ENCODE data around the gene CRACR2A. TPM values are rescaled to one million over a fixed set of nuclear protein-coding genes. Genes with fewer than 3 reads are reported as not detected.

Gene CRACR2A
- polyA plus RNA-seq, 3 donors: 2.8 to 10.7 (median 5.8) TPM

GRCh38 chr12:3669594-3669993, 83.3 kb downstream of the CRACR2A start:
- Mint-ChIP-seq H3K27me3 (ENCODE audit: low read depth in 3 of 3) (no peaks in the 10 kb centered on the region), H3K4me3 (no peak overlapping the region), H3K9me3 (peaks cover 0 to 3% (median 0%) of the 10 kb centered on the region in 7 donors), H3K27ac (no peak overlapping the region), H3K36me3 (peaks cover 86 to 91% of the 10 kb centered on the region in 2 donors), H3K4me1 (no peaks in the 10 kb centered on the region)
- H3K4me3 ChIP-seq (replicated peaks in 1 of 3; ENCODE audit: low read depth in 2 of 3, low read length in 3 of 3): no peak overlapping the region
- TF ChIP-seq CTCF (IDR thresholded peaks at IDR 0.05): no peak
- no peaks in the 10 kb centered on the region for H3K9me3 ChIP-seq (replicated peaks in 1 of 2; ENCODE audit: control insufficient read depth in 1 of 2, insufficient read depth in 1 of 2, low read length in 2 of 2)
- H3K79me2 ChIP-seq (ENCODE audit: insufficient read depth, low read length): no peaks in the 10 kb centered on the region
- intact Hi-C loops (cut with micrococcal nuclease): loop anchor here in 1 of 2 donors (10.0 kb wide), 1 partner anchor 105 kb away; no protein-coding TSS in a partner anchor
- H3K4me1 ChIP-seq (ENCODE audit: control insufficient read depth in 1 of 2, insufficient read depth in 2 of 2, low read length in 2 of 2): no peaks in the 10 kb centered on the region
- no peaks in the 10 kb centered on the region for H4K20me1 ChIP-seq (ENCODE audit: insufficient read depth, low read length)
- H3K4me2 ChIP-seq (replicated peaks; ENCODE audit: extremely low read depth, low read length, poor library complexity, severe bottlenecking): no peak overlapping the region
- peaks cover 80 to 99% of the 10 kb centered on the region in 2 donors for H3K36me3 ChIP-seq (replicated peaks in 1 of 2; ENCODE audit: control insufficient read depth in 1 of 2, insufficient read depth in 2 of 2, low read length in 2 of 2)
- H2AFZ ChIP-seq (ENCODE audit: insufficient read depth, low read depth, low read length, poor library complexity, severe bottlenecking): no peak overlapping the region
- DNase-seq: no peak
- WGBS (ENCODE audit: insufficient coverage): 100% methylated on average over 1 of the region's 4 CpGs
- H3K27me3 ChIP-seq (ENCODE audit: control insufficient read depth in 2 of 2, insufficient read depth in 2 of 2, low read length in 2 of 2): no peaks in the 10 kb centered on the region
- H3K9ac ChIP-seq (ENCODE audit: insufficient read depth, low read length, poor library complexity, severe bottlenecking): no peak overlapping the region
- no peak overlapping the region for H3K27ac ChIP-seq (ENCODE audit: low read depth in 1 of 2, low read length in 2 of 2)

GRCh38 chr12:3668479-3669165, 84.3 kb downstream of the CRACR2A start:
- H3K9me3 Mint-ChIP-seq: peaks cover 0 to 3% (median 0%) of the 10 kb centered on the region in 7 donors
- Histone ChIP-seq H3K9ac (ENCODE audit: insufficient read depth, low read length, poor library complexity, severe bottlenecking) (no peak overlapping the region), H3K36me3 (replicated peaks in 1 of 2; ENCODE audit: control insufficient read depth in 1 of 2, insufficient read depth in 2 of 2, low read length in 2 of 2) (peaks cover 73 to 100% of the 10 kb centered on the region in 2 donors), H3K9me3 (replicated peaks in 1 of 2; ENCODE audit: control insufficient read depth in 1 of 2, insufficient read depth in 1 of 2, low read length in 2 of 2) (no peaks in the 10 kb centered on the region), H4K20me1 (ENCODE audit: insufficient read depth, low read length) (no peaks in the 10 kb centered on the region), H3K27me3 (ENCODE audit: control insufficient read depth in 2 of 2, insufficient read depth in 2 of 2, low read length in 2 of 2) (no peaks in the 10 kb centered on the region), H2AFZ (ENCODE audit: insufficient read depth, low read depth, low read length, poor library complexity, severe bottlenecking) (no peak overlapping the region), H3K4me3 (replicated peaks in 1 of 3; ENCODE audit: low read depth in 2 of 3, low read length in 3 of 3) (no peak overlapping the region), H3K4me2 (replicated peaks; ENCODE audit: extremely low read depth, low read length, poor library complexity, severe bottlenecking) (no peak overlapping the region), H3K27ac (ENCODE audit: low read depth in 1 of 2, low read length in 2 of 2) (no peak overlapping the region), H3K4me1 (ENCODE audit: control insufficient read depth in 1 of 2, insufficient read depth in 2 of 2, low read length in 2 of 2) (no peaks in the 10 kb centered on the region), H3K79me2 (ENCODE audit: insufficient read depth, low read length) (no peaks in the 10 kb centered on the region)
- no peaks in the 10 kb centered on the region for H3K4me1 Mint-ChIP-seq
- intact Hi-C loops (cut with micrococcal nuclease): loop anchor here in 1 of 2 donors (10.0 kb wide), 1 partner anchor 106 kb away; no protein-coding TSS in a partner anchor
- peak overlapping the region in 1 of 7 donors; percentile 38 for H3K27ac Mint-ChIP-seq
- no peak for DNase-seq
- no peak overlapping the region for H3K4me3 Mint-ChIP-seq
- no peaks in the 10 kb centered on the region for H3K27me3 Mint-ChIP-seq (ENCODE audit: low read depth in 3 of 3)
- WGBS (ENCODE audit: insufficient coverage): 97% methylated on average over 5 of the region's 5 CpGs
- peaks cover 84 to 91% of the 10 kb centered on the region in 2 donors for H3K36me3 Mint-ChIP-seq
- TF ChIP-seq CTCF (IDR thresholded peaks at IDR 0.05): no peak

Data from CD14-positive monocyte (primary cell).